Measurements from ENCODE around the gene ZSCAN12. TPM values are rescaled to one million over a fixed set of nuclear protein-coding genes. Genes with fewer than 3 reads are reported as not detected.

ZSCAN12 gene
- total RNA-seq, 1 donor from 2014 or later: 16.7 TPM

DNA sequence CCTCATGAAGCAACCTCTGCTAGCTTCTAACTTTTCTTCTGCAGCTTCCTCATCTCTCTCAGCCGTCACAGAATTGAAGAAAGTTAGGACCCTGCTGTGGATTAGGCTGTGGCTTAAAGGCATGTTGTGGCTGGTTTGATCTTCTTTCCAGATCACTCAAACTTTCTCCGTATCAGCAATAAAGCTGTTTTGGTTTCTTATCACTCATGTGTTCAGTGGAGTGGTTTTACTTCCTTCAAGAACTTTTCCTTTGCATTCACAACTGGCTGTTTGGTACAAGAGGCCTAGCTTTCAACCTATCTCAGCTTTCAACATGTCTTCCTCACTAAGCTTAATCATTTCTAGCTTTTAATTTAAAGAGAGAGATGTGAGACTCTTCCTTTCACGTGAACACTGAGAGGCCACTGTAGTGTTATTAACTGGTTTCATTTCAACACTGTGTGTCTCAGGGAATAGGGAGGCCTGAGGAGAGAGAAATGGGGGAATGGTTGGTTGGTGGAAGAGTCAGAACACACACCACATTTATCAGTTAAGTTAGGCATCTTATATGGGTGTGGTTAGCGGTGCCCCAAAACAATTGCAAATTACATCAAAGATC lies 26.5 kb upstream of the ZSCAN12 start:
- H3K4me3 Mint-ChIP-seq (ENCODE audit: unreplicated experiment): no peak overlapping the region
- no peak overlapping the region for H3K27ac Mint-ChIP-seq (ENCODE audit: unreplicated experiment)
- H3K4me1 Mint-ChIP-seq (ENCODE audit: low read depth, unreplicated experiment): no peaks in the 10 kb centered on the region
- no peaks in the 10 kb centered on the region for H3K27me3 Mint-ChIP-seq (ENCODE audit: unreplicated experiment)
- H3K36me3 Mint-ChIP-seq (ENCODE audit: unreplicated experiment): peaks cover 29% of the 10 kb centered on the region
- DNase-seq: no peak
- TF ChIP-seq CTCF (IDR thresholded peaks at IDR 0.05; ENCODE audit: partially characterized antibody, unreplicated experiment): no peak
- peaks cover 3% of the 10 kb centered on the region for H3K9me3 Mint-ChIP-seq (ENCODE audit: unreplicated experiment)

- no peak for DNase-seq
- Mint-ChIP-seq H3K4me1 (ENCODE audit: low read depth, unreplicated experiment) (no peaks in the 10 kb centered on the region), H3K9me3 (ENCODE audit: unreplicated experiment) (peaks cover 3% of the 10 kb centered on the region), H3K27ac (ENCODE audit: unreplicated experiment) (no peak overlapping the region), H3K36me3 (ENCODE audit: unreplicated experiment) (peaks cover 33% of the 10 kb centered on the region), H3K4me3 (ENCODE audit: unreplicated experiment) (no peak overlapping the region), H3K27me3 (ENCODE audit: unreplicated experiment) (no peaks in the 10 kb centered on the region)
- TF ChIP-seq CTCF (IDR thresholded peaks at IDR 0.05; ENCODE audit: partially characterized antibody, unreplicated experiment): no peak
These were observed 24.6 kb upstream of the ZSCAN12 start for GRCh38 chr6:28424163-28424562.

GRCh38 chr6:28423546-28423945 lies 24.0 kb upstream of the ZSCAN12 start:
- no peak for TF ChIP-seq CTCF (IDR thresholded peaks at IDR 0.05; ENCODE audit: partially characterized antibody, unreplicated experiment)
- Mint-ChIP-seq H3K27me3 (ENCODE audit: unreplicated experiment) (no peaks in the 10 kb centered on the region), H3K27ac (ENCODE audit: unreplicated experiment) (no peak overlapping the region), H3K4me3 (ENCODE audit: unreplicated experiment) (no peak overlapping the region), H3K36me3 (ENCODE audit: unreplicated experiment) (peaks cover 33% of the 10 kb centered on the region), H3K4me1 (ENCODE audit: low read depth, unreplicated experiment) (no peaks in the 10 kb centered on the region), H3K9me3 (ENCODE audit: unreplicated experiment) (peaks cover 3% of the 10 kb centered on the region)
- DNase-seq: no peak

GRCh38 chr6:28413681-28414080 lies 14.1 kb upstream of the ZSCAN12 start:
- no peak overlapping the region for H3K27ac Mint-ChIP-seq (ENCODE audit: unreplicated experiment)
- DNase-seq: no peak
- H3K4me1 Mint-ChIP-seq (ENCODE audit: low read depth, unreplicated experiment): no peaks in the 10 kb centered on the region
- H3K27me3 Mint-ChIP-seq (ENCODE audit: unreplicated experiment): peaks cover 5% of the 10 kb centered on the region
- TF ChIP-seq CTCF (IDR thresholded peaks at IDR 0.05; ENCODE audit: partially characterized antibody, unreplicated experiment): no peak
- no peaks in the 10 kb centered on the region for H3K9me3 Mint-ChIP-seq (ENCODE audit: unreplicated experiment)
- no peak overlapping the region for H3K4me3 Mint-ChIP-seq (ENCODE audit: unreplicated experiment)
- H3K36me3 Mint-ChIP-seq (ENCODE audit: unreplicated experiment): no peaks in the 10 kb centered on the region

- Mint-ChIP-seq H3K36me3 (ENCODE audit: unreplicated experiment) (no peaks in the 10 kb centered on the region), H3K9me3 (ENCODE audit: unreplicated experiment) (no peaks in the 10 kb centered on the region), H3K4me3 (ENCODE audit: unreplicated experiment) (no peak overlapping the region), H3K27ac (ENCODE audit: unreplicated experiment) (no peak overlapping the region), H3K4me1 (ENCODE audit: low read depth, unreplicated experiment) (no peaks in the 10 kb centered on the region), H3K27me3 (ENCODE audit: unreplicated experiment) (peaks cover 5% of the 10 kb centered on the region)
- no peak for DNase-seq
- TF ChIP-seq CTCF (IDR thresholded peaks at IDR 0.05; ENCODE audit: partially characterized antibody, unreplicated experiment): no peak
These were observed 11.2 kb upstream of the ZSCAN12 start for GRCh38 chr6:28410767-28411166.
